ENCODE measurements around the gene KCNAB1. TPM values are rescaled to one million over a fixed set of nuclear protein-coding genes. Genes with fewer than 3 reads are reported as not detected.

Gene KCNAB1
- total RNA-seq, 1 donor from 2014 or later: 0.21 TPM

- H3K9me3 Mint-ChIP-seq (ENCODE audit: unreplicated experiment): no peaks in the 10 kb centered on the region
- H3K4me1 Mint-ChIP-seq (ENCODE audit: unreplicated experiment): no peaks in the 10 kb centered on the region
- H3K27ac Mint-ChIP-seq (ENCODE audit: unreplicated experiment): no peak overlapping the region
- H3K27me3 Mint-ChIP-seq (ENCODE audit: unreplicated experiment): peaks cover 6% of the 10 kb centered on the region
- no peaks in the 10 kb centered on the region for H3K36me3 Mint-ChIP-seq (ENCODE audit: unreplicated experiment)
- no peak for TF ChIP-seq CTCF (IDR thresholded peaks at IDR 0.05)
- DNase-seq (ENCODE audit: extremely low spot score, unreplicated experiment): no peak
- H3K4me3 Mint-ChIP-seq (ENCODE audit: unreplicated experiment): no peak overlapping the region
Measured at GRCh38 chr3:156330415-156330814, 210.0 kb downstream of the KCNAB1 start.

GRCh38 chr3:156332304-156332703, 211.9 kb downstream of the KCNAB1 start:
- no peak for DNase-seq (ENCODE audit: extremely low spot score, unreplicated experiment)
- Mint-ChIP-seq H3K4me3 (ENCODE audit: unreplicated experiment) (no peak overlapping the region), H3K27me3 (ENCODE audit: unreplicated experiment) (peaks cover 9% of the 10 kb centered on the region), H3K9me3 (ENCODE audit: unreplicated experiment) (no peaks in the 10 kb centered on the region), H3K27ac (ENCODE audit: unreplicated experiment) (no peak overlapping the region), H3K4me1 (ENCODE audit: unreplicated experiment) (no peaks in the 10 kb centered on the region), H3K36me3 (ENCODE audit: unreplicated experiment) (no peaks in the 10 kb centered on the region)
- TF ChIP-seq CTCF (IDR thresholded peaks at IDR 0.05): no peak

DNA sequence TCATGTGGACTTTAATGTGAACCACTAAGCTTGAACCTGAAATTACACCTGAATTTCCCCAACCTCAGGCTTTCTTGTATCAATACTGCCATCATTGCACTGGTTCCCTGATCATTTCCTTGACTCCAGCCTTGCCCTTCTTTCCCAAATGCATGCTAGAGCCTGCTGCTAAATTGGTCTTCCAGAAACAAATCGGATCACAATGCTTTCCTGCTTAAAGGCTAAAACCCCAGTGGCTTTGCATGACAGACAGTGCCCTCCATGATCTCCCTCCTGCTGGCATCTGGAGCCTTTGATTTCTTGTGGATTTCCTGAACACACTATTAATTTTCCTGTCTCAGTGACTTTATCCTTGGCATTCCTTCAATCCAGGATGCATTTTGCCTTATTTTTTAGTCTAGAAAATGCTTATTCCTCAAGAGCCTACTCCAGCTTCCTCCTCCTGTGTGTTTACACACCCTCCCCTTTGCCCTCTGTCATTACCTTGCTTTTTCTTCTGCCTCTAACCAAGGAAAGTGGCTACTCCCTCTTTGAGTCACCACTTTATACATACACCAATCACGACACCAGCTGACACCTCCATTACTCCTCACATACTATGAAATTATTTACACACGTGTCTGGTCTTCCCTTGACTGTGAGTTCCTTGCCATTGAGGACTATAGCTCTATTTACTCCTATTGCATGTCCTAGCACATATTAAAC, 214.6 kb downstream of the KCNAB1 start:
- Mint-ChIP-seq H3K27ac (ENCODE audit: unreplicated experiment) (no peak overlapping the region), H3K27me3 (ENCODE audit: unreplicated experiment) (peaks cover 8% of the 10 kb centered on the region), H3K9me3 (ENCODE audit: unreplicated experiment) (no peaks in the 10 kb centered on the region), H3K36me3 (ENCODE audit: unreplicated experiment) (no peaks in the 10 kb centered on the region), H3K4me3 (ENCODE audit: unreplicated experiment) (no peak overlapping the region), H3K4me1 (ENCODE audit: unreplicated experiment) (no peaks in the 10 kb centered on the region)
- no peak for DNase-seq (ENCODE audit: extremely low spot score, unreplicated experiment)
- TF ChIP-seq CTCF (IDR thresholded peaks at IDR 0.05): no peak

- Mint-ChIP-seq H3K4me3 (ENCODE audit: unreplicated experiment) (no peak overlapping the region), H3K27me3 (ENCODE audit: unreplicated experiment) (peaks cover 13% of the 10 kb centered on the region), H3K27ac (ENCODE audit: unreplicated experiment) (no peak overlapping the region), H3K9me3 (ENCODE audit: unreplicated experiment) (no peaks in the 10 kb centered on the region), H3K36me3 (ENCODE audit: unreplicated experiment) (no peaks in the 10 kb centered on the region), H3K4me1 (ENCODE audit: unreplicated experiment) (no peaks in the 10 kb centered on the region)
- DNase-seq (ENCODE audit: extremely low spot score, unreplicated experiment): no peak
- no peak for TF ChIP-seq CTCF (IDR thresholded peaks at IDR 0.05)
Measured at GRCh38 chr3:156339491-156339890, 219.1 kb downstream of the KCNAB1 start.

- Mint-ChIP-seq H3K4me3 (ENCODE audit: unreplicated experiment) (no peak overlapping the region), H3K27ac (ENCODE audit: unreplicated experiment) (no peak overlapping the region), H3K4me1 (ENCODE audit: unreplicated experiment) (no peaks in the 10 kb centered on the region), H3K36me3 (ENCODE audit: unreplicated experiment) (no peaks in the 10 kb centered on the region), H3K27me3 (ENCODE audit: unreplicated experiment) (peaks cover 22% of the 10 kb centered on the region), H3K9me3 (ENCODE audit: unreplicated experiment) (no peaks in the 10 kb centered on the region)
- no peak for TF ChIP-seq CTCF (IDR thresholded peaks at IDR 0.05)
- no peak for DNase-seq (ENCODE audit: extremely low spot score, unreplicated experiment)
Measured at GRCh38 chr3:156341332-156341731, 221.0 kb downstream of the KCNAB1 start.

Data from osteocyte (in vitro differentiated cells).